ENCODE results near the gene CLIC4. TPM values are rescaled to one million over a fixed set of nuclear protein-coding genes. Genes with fewer than 3 reads are reported as not detected.
A peak's percentile ranks its signal among the peaks of the same experiment; 100 is the strongest.

The CLIC4 gene
- total RNA-seq, 1 donor, result 544 TPM

DNA sequence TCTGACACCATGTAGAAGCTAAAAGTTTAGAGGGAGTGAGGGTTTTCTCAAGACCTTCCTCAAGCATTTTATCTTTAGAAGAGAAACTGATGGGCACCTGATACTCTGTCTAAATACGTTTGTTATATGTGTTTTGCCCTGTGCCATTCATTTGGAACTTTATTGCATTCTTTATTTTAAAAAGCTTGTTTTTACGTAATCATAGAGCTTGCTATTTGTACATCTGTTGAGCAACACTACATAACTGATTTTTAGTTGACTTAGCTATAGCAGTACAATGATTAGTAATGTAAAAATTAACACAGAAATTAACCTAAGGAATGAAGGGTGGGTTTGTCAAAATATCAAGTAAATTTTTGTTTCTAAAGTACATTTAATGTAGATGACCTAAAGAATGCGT lies 96.3 kb downstream of the CLIC4 start:
- H3K4me3 ChIP-seq (ENCODE audit: low read depth, low read length), result no peak overlapping the region
- TF ChIP-seq, protein P1, sequence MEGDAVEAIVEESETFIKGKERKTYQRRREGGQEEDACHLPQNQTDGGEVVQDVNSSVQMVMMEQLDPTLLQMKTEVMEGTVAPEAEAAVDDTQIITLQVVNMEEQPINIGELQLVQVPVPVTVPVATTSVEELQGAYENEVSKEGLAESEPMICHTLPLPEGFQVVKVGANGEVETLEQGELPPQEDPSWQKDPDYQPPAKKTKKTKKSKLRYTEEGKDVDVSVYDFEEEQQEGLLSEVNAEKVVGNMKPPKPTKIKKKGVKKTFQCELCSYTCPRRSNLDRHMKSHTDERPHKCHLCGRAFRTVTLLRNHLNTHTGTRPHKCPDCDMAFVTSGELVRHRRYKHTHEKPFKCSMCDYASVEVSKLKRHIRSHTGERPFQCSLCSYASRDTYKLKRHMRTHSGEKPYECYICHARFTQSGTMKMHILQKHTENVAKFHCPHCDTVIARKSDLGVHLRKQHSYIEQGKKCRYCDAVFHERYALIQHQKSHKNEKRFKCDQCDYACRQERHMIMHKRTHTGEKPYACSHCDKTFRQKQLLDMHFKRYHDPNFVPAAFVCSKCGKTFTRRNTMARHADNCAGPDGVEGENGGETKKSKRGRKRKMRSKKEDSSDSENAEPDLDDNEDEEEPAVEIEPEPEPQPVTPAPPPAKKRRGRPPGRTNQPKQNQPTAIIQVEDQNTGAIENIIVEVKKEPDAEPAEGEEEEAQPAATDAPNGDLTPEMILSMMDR (IDR thresholded peaks at IDR 0.05; ENCODE audit: insufficient read depth, low read depth, low read length), result no peak
- no peak for DNase-seq (ENCODE audit: low read depth)

DNA sequence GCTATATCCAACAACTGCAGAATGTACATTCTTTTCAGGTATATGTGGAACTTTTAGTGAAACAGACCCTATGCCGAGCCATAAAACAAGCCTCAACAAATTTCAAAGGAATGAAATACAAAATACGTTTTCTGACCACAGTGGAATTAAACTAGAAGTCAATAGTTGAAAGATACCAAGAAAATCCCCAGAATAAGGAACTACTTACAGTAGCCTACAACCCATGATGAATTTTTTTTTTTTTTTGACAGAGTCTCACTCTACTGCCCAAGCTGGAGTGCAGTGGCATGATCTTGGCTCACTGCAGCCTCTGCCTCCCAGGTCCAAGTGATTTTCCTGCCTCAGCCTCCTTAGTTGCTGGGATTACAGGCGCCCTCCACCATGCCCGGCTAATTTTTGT lies 101.4 kb downstream of the CLIC4 start:
- no peak overlapping the region for H3K4me3 ChIP-seq (ENCODE audit: low read depth, low read length)
- no peak for DNase-seq (ENCODE audit: low read depth)
- TF ChIP-seq, protein P1 (IDR thresholded peaks at IDR 0.05; ENCODE audit: insufficient read depth, low read depth, low read length), result no peak

DNA sequence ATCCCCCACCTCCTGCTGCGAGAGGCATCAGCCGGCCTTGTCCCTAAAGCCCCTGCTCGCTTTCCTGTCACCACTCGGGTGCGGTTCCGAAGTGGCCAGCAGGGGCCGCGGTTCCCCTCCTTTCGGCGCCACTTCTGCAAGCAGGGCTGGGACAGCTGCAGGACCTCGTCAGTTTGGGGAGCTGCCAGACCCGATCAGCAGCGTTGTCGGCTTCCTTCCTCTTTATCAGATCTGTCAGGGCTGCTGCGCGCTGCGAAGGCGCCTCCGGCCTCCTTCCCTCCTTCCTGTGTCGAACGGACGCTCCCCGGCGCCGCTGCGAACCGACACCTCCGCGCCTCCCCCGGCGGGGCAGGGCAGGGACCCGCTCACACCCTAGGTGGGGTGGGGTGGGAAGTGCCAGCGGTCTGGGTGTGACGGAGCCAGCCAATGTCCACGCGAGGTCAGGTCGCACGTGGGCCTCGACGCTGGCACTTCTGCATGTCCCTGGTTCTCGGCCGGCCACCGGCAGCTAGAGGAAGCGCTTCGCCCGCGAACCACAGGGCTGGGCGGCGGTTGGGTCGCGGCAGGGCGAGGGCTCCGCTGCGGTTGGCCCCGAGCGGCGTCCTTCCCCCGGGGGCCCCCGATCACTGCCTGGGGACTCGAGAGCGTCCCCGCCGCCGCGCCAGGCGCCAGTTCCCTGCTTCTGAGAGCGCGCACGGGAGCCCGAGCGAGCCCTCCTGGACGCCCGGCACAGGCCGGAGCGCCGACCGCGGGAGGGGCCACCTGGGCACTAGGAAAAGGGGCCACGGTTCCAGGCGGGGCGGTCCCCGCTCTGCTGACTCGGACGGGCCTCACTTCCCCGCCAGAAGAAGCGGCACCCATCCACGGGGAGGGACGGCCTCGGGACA lies 103.0 kb downstream of the CLIC4 start:
- TF ChIP-seq, protein P1 (IDR thresholded peaks at IDR 0.05; ENCODE audit: insufficient read depth, low read depth, low read length), result peak; percentile 94
- DNase-seq (ENCODE audit: low read depth), result peak; percentile 93
- peak overlapping the region; percentile 55 for H3K4me3 ChIP-seq (ENCODE audit: low read depth, low read length)

DNA sequence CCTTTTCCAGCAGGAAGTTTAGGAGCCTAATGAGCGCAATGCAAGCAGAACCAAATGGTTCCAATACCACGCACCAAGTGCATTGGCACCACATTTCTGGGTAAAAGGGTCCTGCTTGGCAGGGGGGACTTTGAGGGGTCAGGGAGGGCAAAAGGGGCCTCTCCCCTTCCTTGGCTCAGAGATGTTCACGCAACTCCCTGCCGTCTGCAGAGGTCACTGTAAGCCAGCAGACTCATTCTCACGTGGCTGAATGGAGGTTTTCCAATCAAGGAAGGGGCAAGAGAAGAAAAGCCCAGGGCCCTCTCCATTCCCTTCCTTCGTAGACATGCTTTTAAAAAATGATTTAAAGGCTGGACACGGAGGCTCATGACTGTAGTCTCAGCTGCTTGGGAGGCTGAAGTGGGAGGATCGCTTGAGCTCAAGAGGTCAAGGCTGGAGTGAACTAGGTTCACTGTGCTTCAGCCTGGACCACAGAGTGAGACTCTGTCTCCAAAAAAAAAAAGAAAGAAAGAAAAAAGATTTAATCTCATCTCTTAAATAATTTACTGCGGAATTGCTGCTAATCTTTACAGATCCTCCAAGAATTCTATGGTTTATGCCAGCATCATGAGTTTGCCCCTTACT lies 104.5 kb downstream of the CLIC4 start:
- TF ChIP-seq, protein P1 (IDR thresholded peaks at IDR 0.05; ENCODE audit: insufficient read depth, low read depth, low read length), result peak; percentile 22
- peak; percentile 60 for DNase-seq (ENCODE audit: low read depth)

DNA sequence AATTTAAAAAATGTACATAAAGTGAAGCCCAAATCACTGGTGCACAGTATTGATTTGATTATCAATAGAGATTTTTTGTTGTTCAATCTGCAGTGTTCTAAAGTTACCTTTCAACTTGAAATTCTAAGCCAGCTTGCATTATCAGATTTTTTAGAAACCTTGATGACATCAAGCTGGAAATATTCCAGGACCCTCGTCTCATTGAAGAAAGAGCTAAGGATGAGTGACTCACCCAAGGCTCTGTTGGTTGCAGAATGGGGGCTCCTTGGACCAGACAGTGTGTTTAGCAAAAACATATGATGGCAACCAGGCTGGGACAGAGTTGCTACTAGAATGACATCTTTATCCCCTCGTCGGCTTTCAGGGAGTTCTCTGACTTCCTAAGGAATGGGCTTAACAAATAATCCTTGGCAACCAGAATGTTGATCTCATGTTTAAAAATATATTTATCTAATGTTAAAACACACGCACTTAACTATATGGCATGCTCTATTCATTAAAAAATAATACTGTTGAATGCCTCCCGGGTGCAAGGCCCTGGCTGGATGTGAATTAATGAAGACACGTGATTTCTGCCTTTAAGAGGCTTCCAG lies 105.2 kb downstream of the CLIC4 start:
- H3K4me3 ChIP-seq (ENCODE audit: low read depth, low read length), result no peak overlapping the region
- peak; percentile 39 for DNase-seq (ENCODE audit: low read depth)
- TF ChIP-seq, protein P1 (IDR thresholded peaks at IDR 0.05; ENCODE audit: insufficient read depth, low read depth, low read length), result no peak

More for the DNA sequence above, 104.5 kb downstream of the CLIC4 start:
- no peak overlapping the region for H3K4me3 ChIP-seq (ENCODE audit: low read depth, low read length)

DNA sequence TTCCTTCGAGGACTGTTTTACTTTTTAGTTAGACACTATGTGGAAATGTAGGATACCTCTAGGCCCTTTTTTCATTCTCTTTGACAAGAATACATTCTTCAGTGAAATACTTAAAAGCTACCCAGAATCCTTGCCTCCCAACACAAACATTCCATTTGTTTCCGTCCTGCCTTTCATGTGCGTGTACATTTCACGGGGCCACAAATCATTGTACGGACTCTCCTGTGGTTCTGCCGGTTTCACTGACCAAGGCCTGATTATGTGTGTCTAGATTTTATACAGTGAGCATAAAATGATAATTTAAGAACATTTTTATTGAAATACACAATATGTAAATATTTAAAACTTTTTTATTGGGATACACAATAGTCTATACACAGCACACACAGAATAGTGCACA lies 108.4 kb downstream of the CLIC4 start:
- no peak overlapping the region for H3K4me3 ChIP-seq (ENCODE audit: low read depth, low read length)
- TF ChIP-seq, protein P1 (IDR thresholded peaks at IDR 0.05; ENCODE audit: insufficient read depth, low read depth, low read length), result no peak
- no peak for DNase-seq (ENCODE audit: low read depth)
